MM.1S (cell line): ENCODE results near the gene RGS8.

Experiments used
- EZH2phosphoT487 ChIP-seq: fragments of 300-600 bp; sonication (generic); IDR thresholded peaks from 2 replicates; pipeline ENCODE4 v1.6.1; 2018; ENCODE audit warnings: antibody characterized with exemption, low read length
- TF ChIP-seq, protein P1 (sequence below): fragments of 300-600 bp; sonication (generic); IDR thresholded peaks from 2 replicates; pipeline ENCODE4 v1.5.1; 2016; ENCODE audit warnings: antibody characterized with exemption, low read length, mixed read lengths

GRCh38 chr1:182666706-182667105 is 17.7 kb downstream of the RGS8 start:
- TF ChIP-seq, protein P1, sequence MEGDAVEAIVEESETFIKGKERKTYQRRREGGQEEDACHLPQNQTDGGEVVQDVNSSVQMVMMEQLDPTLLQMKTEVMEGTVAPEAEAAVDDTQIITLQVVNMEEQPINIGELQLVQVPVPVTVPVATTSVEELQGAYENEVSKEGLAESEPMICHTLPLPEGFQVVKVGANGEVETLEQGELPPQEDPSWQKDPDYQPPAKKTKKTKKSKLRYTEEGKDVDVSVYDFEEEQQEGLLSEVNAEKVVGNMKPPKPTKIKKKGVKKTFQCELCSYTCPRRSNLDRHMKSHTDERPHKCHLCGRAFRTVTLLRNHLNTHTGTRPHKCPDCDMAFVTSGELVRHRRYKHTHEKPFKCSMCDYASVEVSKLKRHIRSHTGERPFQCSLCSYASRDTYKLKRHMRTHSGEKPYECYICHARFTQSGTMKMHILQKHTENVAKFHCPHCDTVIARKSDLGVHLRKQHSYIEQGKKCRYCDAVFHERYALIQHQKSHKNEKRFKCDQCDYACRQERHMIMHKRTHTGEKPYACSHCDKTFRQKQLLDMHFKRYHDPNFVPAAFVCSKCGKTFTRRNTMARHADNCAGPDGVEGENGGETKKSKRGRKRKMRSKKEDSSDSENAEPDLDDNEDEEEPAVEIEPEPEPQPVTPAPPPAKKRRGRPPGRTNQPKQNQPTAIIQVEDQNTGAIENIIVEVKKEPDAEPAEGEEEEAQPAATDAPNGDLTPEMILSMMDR = no peak
- no peak for TF ChIP-seq EZH2phosphoT487
